Muscle layer of colon (tissue), 2 donors: ENCODE measurements around the gene EYS.

Source experiments
- H3K27ac ChIP-seq: one replicate; pipeline ENCODE4 v1.7.0; 2013; ENCODE audit warnings: low read depth, mild to moderate bottlenecking, low read length, moderate library complexity
- H3K27me3 ChIP-seq, 2 donors: one replicate each; pipeline ENCODE4 v1.7.0; 2013; ENCODE audit warnings: low read length in 2 of 2, mild to moderate bottlenecking in 2 of 2; ENCODE audit not compliant: insufficient read depth in 2 of 2, control insufficient read depth in 1 of 2
- H3K36me3 ChIP-seq: one replicate; pipeline ENCODE4 v1.7.0; 2013; ENCODE audit warnings: mild to moderate bottlenecking, low read length; ENCODE audit not compliant: insufficient read depth
- H3K4me1 ChIP-seq: one replicate; pipeline ENCODE4 v1.7.0; 2013; ENCODE audit warnings: mild to moderate bottlenecking, low read length; ENCODE audit not compliant: insufficient read depth
- H3K4me3 ChIP-seq, 2 donors: one replicate each; pipeline ENCODE4 v1.7.0; 2013; ENCODE audit warnings: low read length in 2 of 2, low read depth in 1 of 2, mild to moderate bottlenecking in 1 of 2, moderate library complexity in 1 of 2
- H3K9ac ChIP-seq: one replicate; pipeline ENCODE4 v1.7.0; 2013; ENCODE audit warnings: low read length
- H3K9me3 ChIP-seq: one replicate; pipeline ENCODE4 v1.7.0; 2013; ENCODE audit warnings: mild to moderate bottlenecking, low read length
- donor health status: abdominal sarcoma.
- donor health status: Adenocarcinoma of cecum.

Gene EYS

GRCh38 chr6:64782877-64783276, 924.1 kb downstream of the EYS start:
- Histone ChIP-seq H3K9ac (no peak overlapping the region), H3K27me3 (no peaks in the 10 kb centered on the region), H3K9me3 (no peaks in the 10 kb centered on the region), H3K36me3 (no peaks in the 10 kb centered on the region), H3K4me1 (no peaks in the 10 kb centered on the region), H3K27ac (no peak overlapping the region), H3K4me3 (no peak overlapping the region)

GRCh38 chr6:64777941-64778785, 928.9 kb downstream of the EYS start:
- Histone ChIP-seq H3K4me3 (no peak overlapping the region), H3K9ac (no peak overlapping the region), H3K9me3 (no peaks in the 10 kb centered on the region), H3K4me1 (no peaks in the 10 kb centered on the region), H3K27ac (no peak overlapping the region), H3K36me3 (no peaks in the 10 kb centered on the region), H3K27me3 (no peaks in the 10 kb centered on the region)

GRCh38 chr6:64776359-64776758, 930.7 kb downstream of the EYS start:
- Histone ChIP-seq H3K9me3 (no peaks in the 10 kb centered on the region), H3K27ac (no peak overlapping the region), H3K36me3 (no peaks in the 10 kb centered on the region), H3K9ac (no peak overlapping the region), H3K4me3 (no peak overlapping the region), H3K27me3 (no peaks in the 10 kb centered on the region), H3K4me1 (no peaks in the 10 kb centered on the region)

GRCh38 chr6:64774881-64775280, 932.1 kb downstream of the EYS start:
- Histone ChIP-seq H3K4me3 (no peak overlapping the region), H3K4me1 (no peaks in the 10 kb centered on the region), H3K27ac (no peak overlapping the region), H3K36me3 (no peaks in the 10 kb centered on the region), H3K27me3 (no peaks in the 10 kb centered on the region), H3K9ac (no peak overlapping the region), H3K9me3 (no peaks in the 10 kb centered on the region)

- H3K27ac ChIP-seq, result no peak overlapping the region
- no peak overlapping the region for H3K9ac ChIP-seq
- H3K27me3 ChIP-seq, result no peaks in the 10 kb centered on the region
- H3K9me3 ChIP-seq, result no peaks in the 10 kb centered on the region
- no peaks in the 10 kb centered on the region for H3K4me1 ChIP-seq
- no peak overlapping the region for H3K4me3 ChIP-seq
- no peaks in the 10 kb centered on the region for H3K36me3 ChIP-seq
Observed at GRCh38 chr6:64750910-64751309, 956.1 kb downstream of the EYS start.

- no peak overlapping the region for H3K27ac ChIP-seq
- no peaks in the 10 kb centered on the region for H3K27me3 ChIP-seq
- H3K9ac ChIP-seq, result no peak overlapping the region
- no peaks in the 10 kb centered on the region for H3K36me3 ChIP-seq
- no peaks in the 10 kb centered on the region for H3K4me1 ChIP-seq
- no peaks in the 10 kb centered on the region for H3K9me3 ChIP-seq
- H3K4me3 ChIP-seq, result no peak overlapping the region
Observed at GRCh38 chr6:64737418-64737817, 969.6 kb downstream of the EYS start.

GRCh38 chr6:64736421-64736950, 970.5 kb downstream of the EYS start:
- H3K4me3 ChIP-seq, result no peak overlapping the region
- H3K9me3 ChIP-seq, result no peaks in the 10 kb centered on the region
- no peaks in the 10 kb centered on the region for H3K27me3 ChIP-seq
- no peaks in the 10 kb centered on the region for H3K36me3 ChIP-seq
- no peak overlapping the region for H3K9ac ChIP-seq
- H3K4me1 ChIP-seq, result no peaks in the 10 kb centered on the region
- H3K27ac ChIP-seq, result no peak overlapping the region

- Histone ChIP-seq H3K27me3 (no peaks in the 10 kb centered on the region), H3K27ac (no peak overlapping the region), H3K4me1 (no peaks in the 10 kb centered on the region), H3K9me3 (no peaks in the 10 kb centered on the region), H3K36me3 (no peaks in the 10 kb centered on the region), H3K9ac (no peak overlapping the region), H3K4me3 (no peak overlapping the region)
Observed at GRCh38 chr6:64733433-64733832, 973.6 kb downstream of the EYS start.

- Histone ChIP-seq H3K9me3 (no peaks in the 10 kb centered on the region), H3K4me1 (no peaks in the 10 kb centered on the region), H3K27ac (no peak overlapping the region), H3K4me3 (no peak overlapping the region), H3K36me3 (no peaks in the 10 kb centered on the region), H3K27me3 (no peaks in the 10 kb centered on the region), H3K9ac (no peak overlapping the region)
Observed at GRCh38 chr6:64732888-64733287, 974.1 kb downstream of the EYS start.

- H3K4me3 ChIP-seq, result no peak overlapping the region
- no peaks in the 10 kb centered on the region for H3K27me3 ChIP-seq
- H3K27ac ChIP-seq, result no peak overlapping the region
- H3K9ac ChIP-seq, result no peak overlapping the region
- no peaks in the 10 kb centered on the region for H3K4me1 ChIP-seq
- no peaks in the 10 kb centered on the region for H3K9me3 ChIP-seq
- no peaks in the 10 kb centered on the region for H3K36me3 ChIP-seq
Observed at GRCh38 chr6:64729522-64729921, 977.5 kb downstream of the EYS start.

- Histone ChIP-seq H3K4me1 (no peaks in the 10 kb centered on the region), H3K4me3 (no peak overlapping the region), H3K36me3 (no peaks in the 10 kb centered on the region), H3K27ac (no peak overlapping the region), H3K27me3 (no peaks in the 10 kb centered on the region), H3K9me3 (no peaks in the 10 kb centered on the region), H3K9ac (no peak overlapping the region)
Observed at GRCh38 chr6:64727075-64727474, 980.0 kb downstream of the EYS start.

- Histone ChIP-seq H3K9me3 (no peaks in the 10 kb centered on the region), H3K36me3 (no peaks in the 10 kb centered on the region), H3K9ac (no peak overlapping the region), H3K4me3 (no peak overlapping the region), H3K27ac (no peak overlapping the region), H3K27me3 (no peaks in the 10 kb centered on the region), H3K4me1 (no peaks in the 10 kb centered on the region)
Observed at GRCh38 chr6:64724091-64724490, 982.9 kb downstream of the EYS start.
